Epithelial cell of prostate (primary cell): ENCODE measurements around the gene EDIL3.
"Not testable (repeated sequence)": the region's sequence is repeated elsewhere in the genome, so short reads cannot be mapped to it uniquely, and the experiment has no call there.

ENCODE experiments used
- DNase-seq: peaks from one replicate; pipeline ENCODE4 v3.0.0-alpha.2; 2011; ENCODE audit warnings: low read depth, low spot score
- H3K27ac ChIP-seq: fragments of 450-650 bp; 2 replicates; pipeline ENCODE4 v1.5.1; 2017; ENCODE audit warnings: mild to moderate bottlenecking

Gene EDIL3

GRCh38 chr5:84113246-84114105 is 271.2 kb downstream of the EDIL3 start:
- DNase-seq = no peak
- no peak overlapping the region for H3K27ac ChIP-seq

- H3K27ac ChIP-seq = no peak overlapping the region
- DNase-seq = no peak
Measured at GRCh38 chr5:84092738-84093137, 291.9 kb downstream of the EDIL3 start.

GRCh38 chr5:84091127-84091799 is 293.4 kb downstream of the EDIL3 start:
- H3K27ac ChIP-seq = no peak overlapping the region
- DNase-seq = no peak

- H3K27ac ChIP-seq = no peak overlapping the region
- no peak for DNase-seq
Measured at GRCh38 chr5:84088996-84089395, 295.7 kb downstream of the EDIL3 start.

- DNase-seq = no peak
- no peak overlapping the region for H3K27ac ChIP-seq
Measured at GRCh38 chr5:84086511-84086910, 298.2 kb downstream of the EDIL3 start.

- DNase-seq = no peak
- H3K27ac ChIP-seq = no peak overlapping the region
Measured at GRCh38 chr5:84085387-84086041, 299.2 kb downstream of the EDIL3 start.

- no peak for DNase-seq
- H3K27ac ChIP-seq = no peak overlapping the region
Measured at GRCh38 chr5:84080908-84081307, 303.8 kb downstream of the EDIL3 start.

GRCh38 chr5:84072339-84072738 is 312.3 kb downstream of the EDIL3 start:
- DNase-seq = no peak
- H3K27ac ChIP-seq = no peak overlapping the region

GRCh38 chr5:84069608-84070179 is 315.0 kb downstream of the EDIL3 start:
- DNase-seq = no peak
- no peak overlapping the region for H3K27ac ChIP-seq

- no peak overlapping the region for H3K27ac ChIP-seq
- DNase-seq = no peak
Measured at GRCh38 chr5:84063041-84063440, 321.6 kb downstream of the EDIL3 start.

- no peak overlapping the region for H3K27ac ChIP-seq
- DNase-seq = no peak
Measured at GRCh38 chr5:84059672-84060071, 325.0 kb downstream of the EDIL3 start.

- H3K27ac ChIP-seq = no peak overlapping the region
- DNase-seq = no peak
Measured at GRCh38 chr5:84058561-84058960, 326.1 kb downstream of the EDIL3 start.

- no peak overlapping the region for H3K27ac ChIP-seq
- DNase-seq = no peak
Measured at GRCh38 chr5:84057211-84057610, 327.5 kb downstream of the EDIL3 start.

- no peak for DNase-seq
- H3K27ac ChIP-seq = no peak overlapping the region
Measured at GRCh38 chr5:84045964-84046363, 338.7 kb downstream of the EDIL3 start.

- no peak for DNase-seq
- no peak overlapping the region for H3K27ac ChIP-seq
Measured at GRCh38 chr5:84036842-84037241, 347.8 kb downstream of the EDIL3 start.

- DNase-seq = no peak
- no peak overlapping the region for H3K27ac ChIP-seq
Measured at GRCh38 chr5:84032324-84032723, 352.4 kb downstream of the EDIL3 start.

GRCh38 chr5:84028093-84028492 is 356.6 kb downstream of the EDIL3 start:
- no peak for DNase-seq
- no peak overlapping the region for H3K27ac ChIP-seq

- H3K27ac ChIP-seq, DNase-seq: not testable (repeated sequence)
Measured at GRCh38 chr5:84018521-84018920, 366.2 kb downstream of the EDIL3 start.

- no peak for DNase-seq
- H3K27ac ChIP-seq = no peak overlapping the region
Measured at GRCh38 chr5:84017523-84018172, 367.0 kb downstream of the EDIL3 start.

GRCh38 chr5:84016085-84016484 is 368.6 kb downstream of the EDIL3 start:
- no peak overlapping the region for H3K27ac ChIP-seq
- DNase-seq = no peak
